CD4-positive, alpha-beta T cell treated with Interleukin-1 beta for 1 hour (primary cell): ENCODE data around the gene FUCA1.
A peak's percentile ranks its signal among the peaks of the same experiment; 100 is the strongest.
"Not testable (repeated sequence)": the region's sequence is repeated elsewhere in the genome, so short reads cannot be mapped to it uniquely, and the experiment has no call there.

Source experiments
- DNase-seq, 2 donors: peaks; one replicate each; pipeline ENCODE4 v3.0.0-alpha.2; 2020 to 2022

The FUCA1 gene

GRCh38 chr1:23895082-23895481 is 27.0 kb upstream of the FUCA1 start:
- no peak for DNase-seq

DNA sequence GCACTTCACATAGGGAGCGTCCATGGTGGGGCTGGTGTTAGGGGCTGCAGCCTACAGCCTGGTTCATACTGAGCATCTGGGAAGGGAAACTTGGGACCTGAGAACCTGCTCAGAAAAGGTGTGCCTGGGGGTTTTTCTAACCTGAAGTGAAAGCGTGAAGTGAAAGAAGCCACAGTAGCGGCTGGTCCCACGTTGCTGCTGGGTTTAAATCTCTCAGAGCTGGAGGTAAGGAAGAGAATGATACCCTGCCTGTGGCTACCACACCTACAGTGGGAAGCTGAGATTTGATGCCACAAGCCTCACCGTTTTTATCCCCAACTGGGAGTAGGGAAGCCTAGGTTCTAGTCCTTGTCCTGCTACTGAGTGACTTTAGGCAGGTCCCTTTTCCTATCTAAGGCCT is 21.0 kb upstream of the FUCA1 start:
- no peak for DNase-seq

- DNase-seq = no peak
Measured at GRCh38 chr1:23885222-23885621, 17.1 kb upstream of the FUCA1 start.

- DNase-seq = no peak
Measured at GRCh38 chr1:23882746-23883145, 14.7 kb upstream of the FUCA1 start.

DNA sequence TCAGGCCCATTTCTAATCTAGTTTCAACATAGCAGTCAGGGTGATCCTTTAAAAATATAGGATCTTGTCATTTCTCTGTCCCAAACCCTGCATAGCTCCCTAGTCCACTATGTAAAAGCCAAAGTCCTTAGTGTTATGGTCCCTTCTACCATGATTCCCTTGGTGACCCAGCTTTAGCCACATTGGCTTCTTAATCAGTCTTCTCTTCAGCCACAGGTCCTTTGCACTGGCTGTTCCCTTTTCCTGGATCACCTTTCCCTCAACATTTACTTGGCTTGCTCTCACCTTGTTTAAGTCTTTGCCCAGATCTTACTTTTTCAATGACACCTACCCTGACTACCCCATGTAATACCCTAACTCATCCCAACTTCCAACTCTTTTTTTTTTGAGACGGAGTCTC is 11.7 kb upstream of the FUCA1 start:
- DNase-seq = no peak

DNA sequence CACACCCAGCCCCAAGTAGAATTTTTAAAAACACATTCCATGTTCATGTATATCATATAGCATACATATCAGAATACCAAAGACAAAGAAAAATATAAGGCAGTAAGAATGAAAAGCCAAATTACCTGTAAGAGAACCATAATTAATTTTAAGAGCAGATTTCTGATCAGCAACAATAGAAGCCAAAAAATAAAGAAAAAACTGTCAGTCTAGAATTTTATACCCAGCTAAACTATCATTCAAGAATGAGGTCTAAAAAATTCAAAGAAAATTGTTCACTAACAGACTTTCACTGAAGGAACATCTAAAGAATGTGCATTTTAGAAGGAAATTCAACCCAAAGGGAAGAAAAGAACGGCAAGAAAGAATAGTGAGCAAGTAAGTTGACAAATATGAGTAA is 10.6 kb upstream of the FUCA1 start:
- DNase-seq = no peak

DNA sequence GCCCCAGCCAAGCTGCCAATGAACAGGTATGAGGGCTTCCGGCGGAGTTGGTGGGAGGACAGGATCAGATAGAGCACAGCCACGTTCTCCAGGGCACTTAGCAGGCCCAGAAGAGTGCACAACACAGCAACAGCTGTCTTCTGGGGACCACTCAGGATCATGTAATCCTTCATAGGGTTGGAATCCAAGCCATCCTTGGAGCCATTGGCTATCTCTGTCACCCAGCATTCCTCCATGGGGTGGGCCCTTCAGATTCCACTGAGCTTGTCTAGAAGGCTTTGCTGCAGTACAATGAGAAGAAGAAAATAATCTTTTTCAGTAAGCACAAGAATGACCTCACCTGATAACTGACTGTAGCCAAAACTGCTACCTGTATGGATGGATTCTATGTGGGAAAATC is 7.3 kb upstream of the FUCA1 start:
- DNase-seq = no peak

GRCh38 chr1:23872421-23872820 is 4.3 kb upstream of the FUCA1 start:
- DNase-seq = no peak

DNA sequence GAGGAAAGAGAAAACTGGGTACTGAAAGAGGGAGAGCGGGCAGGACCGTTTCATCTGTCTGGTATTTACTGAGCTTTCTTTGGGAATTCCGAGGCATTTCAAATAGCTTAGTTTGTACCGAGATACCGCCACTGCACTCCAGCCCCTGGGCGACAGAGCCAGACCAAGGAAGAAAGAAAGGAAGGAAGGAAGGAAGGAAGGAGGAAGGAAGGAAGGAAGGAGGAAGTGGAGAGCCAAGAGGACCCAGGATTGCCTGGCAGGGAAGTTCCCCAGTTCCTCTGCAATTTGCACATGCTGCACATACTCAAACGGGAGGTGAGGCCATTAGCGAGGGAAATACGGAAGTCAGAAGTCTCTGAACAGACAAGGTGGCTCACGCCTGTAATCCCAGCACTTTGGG is 961 bp upstream of the FUCA1 start:
- peak in 1 of 2 donors; percentile 36 for DNase-seq

- no peak for DNase-seq
Measured at GRCh38 chr1:23868557-23869016, 497 bp upstream of the FUCA1 start.

DNA sequence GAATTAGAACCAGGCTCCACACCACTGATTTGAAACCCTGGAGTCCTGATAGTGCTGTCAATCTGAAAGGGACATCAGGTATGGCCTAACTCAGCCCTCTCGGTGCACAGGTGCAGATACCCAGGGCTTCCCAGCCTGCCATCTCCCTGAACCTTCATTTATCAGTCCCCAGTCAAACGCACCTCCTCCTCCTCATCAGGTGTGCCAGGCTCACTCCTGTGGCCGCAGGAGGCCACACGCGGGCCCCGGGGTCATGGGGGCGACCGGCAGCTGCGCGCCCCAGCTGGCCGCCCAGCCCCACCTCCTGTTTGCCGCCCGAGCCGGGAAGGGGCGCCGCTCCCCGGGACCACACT is 572 bp downstream of the FUCA1 start:
- no peak for DNase-seq

DNA sequence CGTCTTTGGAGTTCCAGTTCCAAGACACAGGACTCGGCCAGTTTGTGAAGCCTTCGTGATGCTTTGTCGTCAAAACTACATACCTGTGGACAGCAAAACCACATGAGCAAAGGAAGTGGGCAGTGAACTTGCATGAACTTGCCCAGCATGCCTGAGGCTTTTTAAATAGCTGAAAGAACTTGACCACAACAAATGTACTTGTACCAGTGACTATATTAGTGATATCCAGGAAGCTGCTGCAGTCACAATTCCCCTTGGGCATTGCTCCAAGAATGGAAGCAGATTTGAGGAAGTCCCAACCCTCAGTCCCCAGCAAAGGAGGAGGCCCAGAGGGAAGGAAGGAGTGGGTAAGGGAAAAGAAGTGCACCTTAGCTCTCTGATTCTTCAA is 2.6 kb downstream of the FUCA1 start:
- no peak for DNase-seq

DNA sequence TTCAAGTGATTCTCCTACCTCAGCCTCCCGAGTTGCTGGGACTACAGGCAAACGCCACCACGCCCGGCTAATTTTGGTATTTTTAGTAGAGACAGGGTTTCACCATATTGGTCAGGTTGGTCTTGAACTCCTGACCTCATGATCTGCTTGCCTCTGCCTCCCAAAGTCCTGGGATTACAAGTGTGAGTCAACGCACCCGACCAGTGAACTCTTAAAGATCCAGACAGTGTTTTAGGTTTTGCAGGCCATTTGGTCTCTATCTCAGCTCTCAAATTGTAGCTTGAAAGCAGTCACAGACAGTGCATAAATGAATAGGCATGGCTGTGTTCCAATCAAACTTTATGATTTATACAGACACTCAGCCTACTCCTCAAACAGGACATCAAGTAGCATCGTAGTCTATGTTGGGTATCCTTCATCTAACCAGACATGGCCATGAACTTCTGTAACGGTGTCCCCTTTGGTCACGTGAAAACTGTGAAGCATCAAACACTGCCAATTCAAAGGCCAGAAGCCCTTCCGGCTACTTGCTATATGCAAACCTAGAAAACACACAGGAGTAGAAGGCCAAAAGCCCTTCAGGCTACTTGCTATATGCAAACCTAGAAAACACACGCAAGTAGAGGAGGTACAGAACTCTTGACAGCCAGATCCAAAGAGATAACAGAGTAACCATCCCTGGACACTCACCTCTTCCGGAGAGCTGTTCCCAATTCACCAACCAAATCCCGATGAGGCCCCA is 3.1 kb downstream of the FUCA1 start:
- DNase-seq = no peak

DNA sequence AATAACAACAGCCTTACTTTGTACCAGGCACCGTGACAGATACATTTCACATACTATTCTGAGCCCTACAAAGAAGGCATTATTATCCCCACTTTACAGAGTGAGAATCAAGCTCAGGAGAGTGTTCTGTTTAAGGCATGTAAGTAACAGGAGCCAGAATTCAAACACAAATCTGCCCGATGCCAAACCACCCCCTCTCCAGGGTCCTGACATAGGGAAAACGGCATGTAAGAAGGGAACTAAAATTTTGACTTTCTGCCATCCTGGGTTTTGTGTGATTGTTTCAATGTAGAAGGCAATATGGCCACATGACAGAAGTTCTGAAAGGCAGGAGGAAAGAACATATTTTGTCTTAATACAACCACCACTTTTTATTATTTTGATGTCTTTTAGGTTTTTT is 5.5 kb downstream of the FUCA1 start:
- no peak for DNase-seq

DNA sequence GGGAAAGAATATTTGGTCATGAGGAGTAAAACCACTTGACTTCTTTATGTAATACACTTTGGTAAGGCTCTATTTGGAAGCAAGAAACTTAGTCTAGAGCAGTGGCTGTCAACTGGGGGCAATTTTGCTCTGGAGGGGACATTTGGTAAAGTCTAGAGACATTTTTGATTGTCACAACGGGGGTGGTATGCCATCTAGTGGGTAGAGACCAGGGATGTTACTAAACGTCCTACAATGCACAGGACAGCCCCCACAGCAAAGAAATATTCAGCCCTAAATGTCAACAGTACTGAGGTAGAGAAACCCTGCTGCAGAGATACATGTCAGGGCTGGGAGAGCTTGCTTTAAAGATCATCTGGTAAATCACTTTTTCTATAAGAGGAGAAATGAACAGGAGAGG is 13.5 kb downstream of the FUCA1 start:
- DNase-seq = peak in 1 of 2 donors; percentile 21

DNA sequence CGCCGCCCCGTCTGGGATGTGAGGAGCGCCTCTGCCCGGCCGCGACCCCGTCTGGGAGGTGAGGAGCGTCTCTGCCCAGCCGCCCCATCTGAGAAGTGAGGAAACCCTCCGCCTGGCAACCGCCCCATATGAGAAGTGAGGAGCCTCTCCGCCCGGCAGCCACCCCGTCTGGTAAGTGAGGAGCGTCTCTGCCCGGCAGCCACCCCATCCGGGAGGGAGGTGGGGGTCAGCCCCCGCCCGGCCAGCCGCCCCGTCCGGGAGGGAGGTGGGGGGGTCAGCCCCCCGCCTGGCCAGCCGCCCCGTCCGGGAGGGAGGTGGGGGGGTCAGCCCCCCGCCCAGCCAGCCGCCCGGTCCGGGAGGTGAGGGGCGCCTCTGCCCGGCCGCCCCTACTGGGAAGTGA is 15.0 kb downstream of the FUCA1 start:
- DNase-seq = not testable (repeated sequence)

- DNase-seq = not testable (repeated sequence)
Measured at GRCh38 chr1:23851406-23851805, 16.7 kb downstream of the FUCA1 start.

DNA sequence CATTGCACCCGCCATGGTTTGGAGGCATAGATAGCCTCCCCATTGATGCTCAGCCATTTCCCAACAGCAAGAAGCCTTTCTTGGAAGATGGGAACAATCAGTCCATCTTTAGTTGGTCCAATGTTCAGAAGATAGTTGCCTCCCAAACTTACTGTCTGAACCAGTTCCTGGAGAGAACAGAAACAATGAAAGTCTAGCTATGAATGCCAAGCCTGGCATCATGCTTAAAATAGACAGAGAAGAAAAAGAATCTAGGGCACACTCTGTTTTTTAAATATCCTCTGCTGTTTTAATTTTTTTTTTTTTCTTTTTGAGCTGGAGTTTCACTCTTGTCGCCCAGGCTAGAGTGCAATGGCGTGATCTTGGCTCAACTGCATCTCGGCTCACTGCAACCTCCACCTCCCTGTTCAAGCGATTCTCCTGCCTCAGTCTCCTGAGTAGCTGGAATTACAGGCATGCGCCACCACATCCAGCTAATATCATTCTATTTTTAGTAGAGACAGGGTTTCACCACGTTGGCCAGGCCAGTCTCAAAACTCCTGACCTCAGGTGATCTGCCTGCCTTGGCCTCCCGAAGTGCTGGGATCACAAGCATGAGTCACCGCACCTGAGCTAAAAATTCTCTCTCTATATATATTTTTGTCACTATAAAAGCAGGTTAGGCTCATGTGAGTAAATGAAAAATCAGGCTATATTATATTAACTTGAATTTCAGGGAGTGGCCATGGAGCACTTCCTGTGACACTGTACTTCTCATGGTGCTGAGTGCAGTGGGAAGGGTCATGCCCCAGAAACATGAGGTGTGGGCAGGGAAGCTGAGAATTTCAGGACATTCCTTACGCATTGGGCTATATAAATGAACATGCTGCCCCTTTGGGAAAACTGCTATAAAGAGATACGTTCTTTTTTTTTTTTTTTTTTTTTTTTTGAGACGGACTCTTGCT is 19.1 kb downstream of the FUCA1 start:
- no peak for DNase-seq

- DNase-seq = not testable (repeated sequence)
Measured at GRCh38 chr1:23847482-23848095, 20.5 kb downstream of the FUCA1 start.

- DNase-seq = no peak
Measured at GRCh38 chr1:23845163-23845562, 22.9 kb downstream of the FUCA1 start.

- no peak for DNase-seq
Measured at GRCh38 chr1:23843644-23844043, 24.4 kb downstream of the FUCA1 start.

- DNase-seq = peak; percentile 77 to 79
Measured at GRCh38 chr1:23838401-23838866, 29.7 kb downstream of the FUCA1 start.

- no peak for DNase-seq
Measured at GRCh38 chr1:23837908-23838307, 30.2 kb downstream of the FUCA1 start.

- DNase-seq = no peak
Measured at GRCh38 chr1:23836037-23836436, 32.1 kb downstream of the FUCA1 start.
